NCI-H1092 (cell line): ENCODE results near the gene ELK4.
A peak's percentile ranks its signal among the peaks of the same experiment; 100 is the strongest.
"Not testable (repeated sequence)": the region's sequence is repeated elsewhere in the genome, so short reads cannot be mapped to it uniquely, and the experiment has no call there.

ENCODE experiments used
- DNase-seq: peaks from one replicate; lab custom pipeline; 2025; lab: John Stamatoyannopoulos, UW

The ELK4 gene

DNA sequence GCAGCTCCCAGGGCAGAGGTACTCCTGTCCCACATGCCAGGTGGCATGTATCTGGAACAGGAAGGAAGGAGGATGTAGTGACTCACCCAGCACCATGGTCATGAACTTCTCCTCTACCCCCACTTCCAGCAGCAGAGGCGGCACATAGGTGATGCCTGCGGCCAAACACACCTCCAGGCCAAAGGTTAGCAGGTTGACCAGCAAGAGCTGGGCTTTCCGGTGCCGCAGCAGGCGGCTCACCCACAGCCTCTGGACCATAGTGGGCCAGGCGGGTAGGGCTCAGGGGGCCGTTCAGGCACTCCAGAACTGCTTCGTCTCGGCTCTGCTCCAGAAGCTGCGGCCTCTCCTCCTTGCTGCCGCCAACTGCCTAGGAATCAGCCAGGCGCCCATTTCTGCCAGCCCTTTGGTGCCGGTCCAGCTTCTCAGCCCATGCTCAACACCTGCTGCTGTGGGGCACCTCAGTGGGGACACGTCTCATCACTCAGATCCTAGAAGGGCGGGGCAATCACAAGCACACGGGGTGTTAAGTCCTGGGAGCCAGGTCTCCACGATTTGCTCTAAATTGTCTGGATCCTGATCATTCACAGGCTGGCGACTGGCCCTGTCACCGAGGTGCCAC is 32.7 kb upstream of the ELK4 start:
- peak; percentile 80 for DNase-seq

- no peak for DNase-seq
Observed at GRCh38 chr1:205663286-205663936, 31.6 kb upstream of the ELK4 start.

GRCh38 chr1:205662791-205663190 is 31.0 kb upstream of the ELK4 start:
- no peak for DNase-seq

- no peak for DNase-seq
Observed at GRCh38 chr1:205662135-205662738, 30.4 kb upstream of the ELK4 start.

- DNase-seq = no peak
Observed at GRCh38 chr1:205661429-205662134, 29.8 kb upstream of the ELK4 start.

DNA sequence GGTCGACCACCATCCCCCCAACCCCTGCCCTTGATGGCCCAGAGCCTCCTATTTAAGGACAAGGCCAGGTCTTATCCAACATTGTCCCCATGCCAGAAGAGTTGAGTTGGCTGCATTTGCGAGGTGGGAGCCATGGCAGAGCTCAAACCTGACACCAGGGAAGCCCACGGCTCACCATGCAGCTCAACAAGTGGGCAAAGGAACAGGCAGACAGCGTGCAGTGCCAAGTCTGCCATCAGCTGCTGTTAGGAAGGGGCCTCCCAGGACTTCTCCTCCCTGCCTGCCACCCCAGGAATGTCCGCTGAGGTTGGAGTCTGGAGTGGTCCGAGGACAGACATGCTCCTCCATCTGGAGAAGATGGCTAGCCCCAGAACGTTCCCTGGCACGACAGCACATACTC is 28.6 kb upstream of the ELK4 start:
- DNase-seq = no peak

- peak; percentile 81 for DNase-seq
Observed at GRCh38 chr1:205658943-205659581, 27.3 kb upstream of the ELK4 start.

- DNase-seq = no peak
Observed at GRCh38 chr1:205656236-205656635, 24.4 kb upstream of the ELK4 start.

- no peak for DNase-seq
Observed at GRCh38 chr1:205652984-205653383, 21.2 kb upstream of the ELK4 start.

DNA sequence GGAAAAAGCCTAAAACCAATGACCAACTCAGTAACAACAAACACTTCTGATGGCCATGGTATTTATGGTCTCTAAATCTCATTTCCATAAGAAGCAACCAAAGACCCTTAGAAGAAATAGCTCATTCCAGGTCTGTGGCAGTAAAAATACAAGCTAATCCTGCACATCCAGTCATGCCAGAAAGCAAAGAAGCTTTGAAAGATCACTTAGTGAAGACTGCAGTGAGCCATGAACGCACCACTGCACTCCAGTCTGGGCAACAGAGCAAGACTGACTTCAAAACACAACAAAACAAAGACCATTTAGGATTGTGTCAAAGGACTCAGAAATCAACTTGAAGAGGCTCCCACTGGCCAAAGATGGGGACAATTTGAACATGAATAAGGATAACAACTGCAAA is 18.4 kb upstream of the ELK4 start:
- no peak for DNase-seq

- no peak for DNase-seq
Observed at GRCh38 chr1:205645519-205645918, 13.7 kb upstream of the ELK4 start.

- DNase-seq = no peak
Observed at GRCh38 chr1:205642679-205643307, 11.0 kb upstream of the ELK4 start.

GRCh38 chr1:205639567-205639966 is 7.8 kb upstream of the ELK4 start:
- no peak for DNase-seq

GRCh38 chr1:205637854-205638468 is 6.2 kb upstream of the ELK4 start:
- DNase-seq = no peak

GRCh38 chr1:205636732-205637131 is 4.9 kb upstream of the ELK4 start:
- no peak for DNase-seq

- not testable (repeated sequence) for DNase-seq
Observed at GRCh38 chr1:205636138-205636530, 4.3 kb upstream of the ELK4 start.

DNA sequence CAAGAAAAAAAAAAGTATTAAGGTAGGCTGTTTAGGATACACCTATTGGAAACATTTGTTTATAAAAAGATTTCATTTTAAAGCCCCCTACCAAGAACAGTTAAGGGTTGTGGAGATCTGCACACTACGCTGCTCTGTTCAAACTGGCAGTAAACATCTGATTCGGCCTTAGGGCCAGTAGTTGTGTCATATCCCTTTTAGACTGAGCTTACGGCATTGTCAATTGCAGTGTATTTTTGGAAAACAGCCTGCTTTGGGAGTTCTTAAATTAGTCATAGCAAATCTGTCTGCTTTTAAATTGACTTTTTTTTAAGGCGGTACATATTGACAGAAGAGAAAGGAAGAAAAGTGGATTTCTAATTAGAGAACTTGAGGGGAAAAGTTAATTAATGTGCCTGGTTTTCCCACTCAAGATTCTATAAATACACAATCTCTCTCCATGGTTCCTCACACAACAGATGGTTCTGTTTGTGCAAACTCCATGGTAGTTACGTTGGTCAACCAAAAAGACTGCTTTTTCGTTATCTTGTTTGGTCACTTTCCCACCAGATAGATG is 1.7 kb upstream of the ELK4 start:
- no peak for DNase-seq

DNA sequence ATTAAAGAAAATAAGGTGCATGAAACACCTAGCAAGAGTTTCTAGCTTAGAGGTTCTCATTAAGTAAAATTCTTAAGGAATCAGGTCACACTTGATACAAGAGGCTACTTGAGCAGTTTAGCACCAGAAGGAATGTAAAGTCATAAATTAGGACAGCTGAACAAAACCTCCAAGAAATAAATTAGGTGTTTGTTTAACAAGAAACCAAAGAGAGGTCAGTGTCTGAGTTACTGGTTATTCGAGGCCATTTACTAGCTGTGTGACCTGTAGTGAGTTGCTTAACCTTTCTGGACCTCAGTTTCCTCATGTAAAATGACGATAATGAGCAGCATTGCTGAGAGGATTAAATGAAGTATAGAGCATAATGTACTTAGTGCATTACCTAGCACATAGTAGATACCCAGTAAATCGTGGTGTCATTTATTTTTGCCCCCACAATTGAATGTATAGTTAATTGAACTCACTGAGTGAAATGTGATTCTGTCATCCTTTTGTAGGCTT is 908 bp upstream of the ELK4 start:
- no peak for DNase-seq

- DNase-seq = peak; percentile 80
Observed at GRCh38 chr1:205631010-205631767, 622 bp downstream of the ELK4 start.

DNA sequence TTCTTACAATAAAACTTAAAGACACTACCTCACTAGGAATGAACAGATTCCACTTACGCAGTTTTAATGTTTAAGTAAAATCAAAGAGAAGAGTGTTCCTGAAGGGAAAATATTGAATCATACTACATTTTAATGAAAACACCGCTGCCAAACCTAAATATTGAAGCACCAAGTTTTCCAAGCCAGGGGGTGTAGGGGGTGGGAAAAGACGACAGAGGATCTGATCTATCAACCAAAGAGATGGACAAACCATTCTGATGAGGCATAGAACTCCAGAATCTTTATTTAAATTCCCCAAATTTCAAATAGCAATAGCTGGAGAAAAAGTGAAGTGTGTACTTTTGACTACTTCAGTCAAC is 1.2 kb downstream of the ELK4 start:
- DNase-seq = no peak
